ENCODE results near the gene LSAMP. TPM values are rescaled to one million over a fixed set of nuclear protein-coding genes. Genes with fewer than 3 reads are reported as not detected.

The LSAMP gene
- total and polyA plus RNA-seq, 2 of the 13 experiments (the other 11 are each of a cell fraction or from before 2014, with no cell fraction given), result not detected

DNA sequence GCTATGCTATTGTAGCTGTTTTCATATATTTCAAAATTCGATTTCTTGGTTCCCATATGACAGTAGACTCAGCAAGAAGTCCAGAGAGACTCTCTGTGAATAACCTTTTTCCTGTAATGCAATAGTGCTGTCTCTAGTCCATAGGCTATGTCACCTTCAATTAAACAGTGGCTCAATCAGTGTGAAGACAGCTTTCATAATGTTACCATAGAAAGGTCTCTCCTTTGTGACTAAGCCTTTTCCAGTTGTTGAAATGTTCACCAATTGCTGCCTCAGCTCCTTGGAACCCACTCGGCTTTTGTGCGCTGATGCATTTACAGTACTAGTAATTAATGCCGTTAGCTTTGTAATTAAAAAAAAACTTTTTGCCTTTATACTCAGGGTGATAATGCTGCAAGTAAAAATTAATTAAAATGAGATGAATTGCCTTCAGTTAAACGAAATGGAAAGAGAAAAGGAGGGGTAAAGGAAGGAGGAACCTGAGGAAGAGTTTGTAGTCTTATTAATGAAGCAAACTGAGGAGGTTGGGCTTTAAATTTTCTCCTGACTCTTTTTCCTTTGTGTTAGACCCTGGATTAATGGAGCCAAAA is 214.8 kb downstream of the LSAMP start:
- ChIA-PET POLR2A (no interaction called here), CTCF (ENCODE audit: low intra/inter-chr PET ratio, low total read pairs) (no interaction called here)
- Histone ChIP-seq H3K9ac (ENCODE audit: insufficient read depth, low read depth, low read length) (no peak overlapping the region), H3K27ac (ENCODE audit: extremely low read length, insufficient read depth, low read length) (no peak overlapping the region), H3K9me3 (ENCODE audit: low read length) (no peaks in the 10 kb centered on the region), H4K20me1 (ENCODE audit: insufficient read depth, low read length) (no peaks in the 10 kb centered on the region), H3K27me3 (ENCODE audit: control insufficient read depth in 1 of 2, insufficient read depth in 2 of 2, low read length in 2 of 2) (no peaks in the 10 kb centered on the region), H3K79me2 (ENCODE audit: insufficient read depth, low read length) (no peaks in the 10 kb centered on the region), H2AFZ (ENCODE audit: low read length) (no peak overlapping the region), H3K4me2 (ENCODE audit: low read depth, low read length) (no peak overlapping the region), H3K4me3 (replicated peaks in 1 of 3; ENCODE audit: insufficient read depth in 1 of 3, low read depth in 2 of 3, low read length in 3 of 3) (no peak overlapping the region), H3K4me1 (ENCODE audit: insufficient read depth, low read length) (no peaks in the 10 kb centered on the region), H3K36me3 (replicated peaks in 1 of 2; ENCODE audit: control insufficient read depth in 1 of 2, insufficient read depth in 2 of 2, low read length in 2 of 2) (no peaks in the 10 kb centered on the region)
- ATAC-seq, result no peak
- 39% methylated on average over 5 of the region's 5 CpGs for whole genome bisulfite sequencing (ENCODE audit: low lambda C conversion rate)
- TF ChIP-seq ZNF280D (CRISPR knock-in tag; IDR thresholded peaks at IDR 0.05), result no peak
- no peak for TF ChIP-seq MBNL3 (CRISPR knock-in tag; conservative IDR thresholded peaks at IDR 0.05)
- TF ChIP-seq ETV5 (CRISPR knock-in tag; IDR thresholded peaks at IDR 0.05; ENCODE audit: borderline replicate concordance), result no peak
- TF ChIP-seq, protein P1, sequence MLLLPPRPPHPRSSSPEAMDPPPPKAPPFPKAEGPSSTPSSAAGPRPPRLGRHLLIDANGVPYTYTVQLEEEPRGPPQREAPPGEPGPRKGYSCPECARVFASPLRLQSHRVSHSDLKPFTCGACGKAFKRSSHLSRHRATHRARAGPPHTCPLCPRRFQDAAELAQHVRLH (CRISPR knock-in tag; IDR thresholded peaks at IDR 0.05; ENCODE audit: borderline replicate concordance, low read depth), result no peak
- no peak for TF ChIP-seq ZNF768 (CRISPR knock-in tag; IDR thresholded peaks at IDR 0.05)
- TF ChIP-seq NCOA5 (CRISPR knock-in tag; IDR thresholded peaks at IDR 0.05), result no peak
- TF ChIP-seq ZNF614 (CRISPR knock-in tag; IDR thresholded peaks at IDR 0.05; ENCODE audit: borderline replicate concordance), result no peak
- intact Hi-C loops (cut with micrococcal nuclease; ENCODE audit: unreplicated experiment), result no loop called here
- in situ Hi-C loops (cut with HindIII; ENCODE audit: extremely low pct_ligation_motif_present, low pct_unique_long_range_greater_than_20kb), result no loop called here
- no TSS peak for BruUV-seq (replicated peaks)
- DNase-seq (ENCODE audit: low spot score), result no peak
- FAIRE-seq, result no peak

Data from HepG2 (cell line).